Adrenal gland (tissue), 5 donors: Measurements from ENCODE around the gene SASH1.
"Not testable (repeated sequence)": the region's sequence is repeated elsewhere in the genome, so short reads cannot be mapped to it uniquely, and the experiment has no call there.

Source experiments
- POLR2A ChIP-seq, 2 donors: fragments of 450-650 bp; IDR thresholded peaks; one replicate each; pipeline ENCODE4 v1.6.1; 2017; ENCODE audit warnings: antibody characterized with exemption in 2 of 2, mild to moderate bottlenecking in 2 of 2, moderate library complexity in 1 of 2
- TF ChIP-seq, protein P1 (sequence below), 6 experiments: fragments of 450-650 bp in 4 of 6; fragments of 200-600 bp in 2 of 6; sonication (generic) in 1 of 6; IDR thresholded peaks; 1 replicate in 5 of 6; 2 replicates in 1 of 6; pipeline versions ENCODE4 v1.5.1 to v1.8.0; 2016 to 2021; ENCODE audit warnings: antibody characterized with exemption in 6 of 6, mild to moderate bottlenecking in 2 of 6, moderate library complexity in 1 of 6
- donor health status: DM: no; HTN: no; CAD: no.

DNA sequence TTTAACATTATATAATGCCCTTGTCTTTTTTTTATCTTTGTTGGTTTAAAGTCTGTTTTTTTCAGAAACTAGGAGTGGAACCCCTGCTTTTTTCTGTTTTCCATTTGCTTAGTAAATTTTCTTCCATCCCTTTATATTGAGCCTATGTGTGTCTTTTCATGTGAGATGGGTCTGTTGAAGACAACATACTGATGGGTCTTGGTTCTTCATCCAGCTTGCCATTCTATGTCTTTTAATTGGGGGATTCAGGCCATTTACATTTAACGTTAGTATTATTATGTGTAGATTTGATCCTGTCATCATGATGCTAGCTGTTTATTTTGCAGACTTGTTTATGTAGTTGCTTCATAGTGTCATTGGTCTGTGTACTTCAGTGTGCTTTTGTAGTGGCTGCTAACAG is 243.0 kb downstream of the SASH1 start:
- TF ChIP-seq, protein P1, sequence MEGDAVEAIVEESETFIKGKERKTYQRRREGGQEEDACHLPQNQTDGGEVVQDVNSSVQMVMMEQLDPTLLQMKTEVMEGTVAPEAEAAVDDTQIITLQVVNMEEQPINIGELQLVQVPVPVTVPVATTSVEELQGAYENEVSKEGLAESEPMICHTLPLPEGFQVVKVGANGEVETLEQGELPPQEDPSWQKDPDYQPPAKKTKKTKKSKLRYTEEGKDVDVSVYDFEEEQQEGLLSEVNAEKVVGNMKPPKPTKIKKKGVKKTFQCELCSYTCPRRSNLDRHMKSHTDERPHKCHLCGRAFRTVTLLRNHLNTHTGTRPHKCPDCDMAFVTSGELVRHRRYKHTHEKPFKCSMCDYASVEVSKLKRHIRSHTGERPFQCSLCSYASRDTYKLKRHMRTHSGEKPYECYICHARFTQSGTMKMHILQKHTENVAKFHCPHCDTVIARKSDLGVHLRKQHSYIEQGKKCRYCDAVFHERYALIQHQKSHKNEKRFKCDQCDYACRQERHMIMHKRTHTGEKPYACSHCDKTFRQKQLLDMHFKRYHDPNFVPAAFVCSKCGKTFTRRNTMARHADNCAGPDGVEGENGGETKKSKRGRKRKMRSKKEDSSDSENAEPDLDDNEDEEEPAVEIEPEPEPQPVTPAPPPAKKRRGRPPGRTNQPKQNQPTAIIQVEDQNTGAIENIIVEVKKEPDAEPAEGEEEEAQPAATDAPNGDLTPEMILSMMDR (IDR thresholded peaks at IDR 0.05) = not testable (repeated sequence)
- not testable (repeated sequence) for TF ChIP-seq POLR2A (IDR thresholded peaks at IDR 0.05)
